Prostate gland (tissue), 2 donors: ENCODE results near the gene DIPK1A. TPM values are rescaled to one million over a fixed set of nuclear protein-coding genes. Genes with fewer than 3 reads are reported as not detected.

ENCODE experiments used
- DNase-seq: peaks from one replicate; pipeline ENCODE4 v3.0.0-alpha.2; 2019; ENCODE audit warnings: low spot score
- H3K27ac ChIP-seq, 2 donors: fragments of 200-600 bp; sonication (generic); 2 replicates each; pipeline ENCODE4 v1.5.1; 2017 to 2019
- H3K27me3 ChIP-seq: fragments of 200-600 bp; sonication (generic); replicated peaks from 2 replicates; pipeline ENCODE4 v1.5.1; 2019; ENCODE audit not compliant: insufficient read depth
- H3K36me3 ChIP-seq, 2 donors: fragments of 200-600 bp; sonication (generic); 1 replicate in 1 of 2; 2 replicates in 1 of 2; pipeline versions ENCODE4 v1.5.1 to v1.8.1; 2017 to 2019
- H3K4me1 ChIP-seq: fragments of 200-600 bp; sonication (generic); replicated peaks from 2 replicates; pipeline ENCODE4 v1.5.1; 2019
- H3K4me3 ChIP-seq, 2 donors: fragments of 200-600 bp; sonication (generic); 2 replicates each; pipeline ENCODE4 v1.5.1; 2017 to 2019
- H3K9me3 ChIP-seq: fragments of 200-600 bp; sonication (generic); 2 replicates; pipeline ENCODE4 v1.5.1; 2017
- POLR2A ChIP-seq: fragments of 450-650 bp; IDR thresholded peaks from one replicate; pipeline ENCODE4 v1.6.1; 2016; ENCODE audit warnings: antibody characterized with exemption, mild to moderate bottlenecking
- POLR2AphosphoS5 ChIP-seq: sonication (generic); formaldehyde crosslinking; IDR thresholded peaks from one replicate; pipeline ENCODE4 v1.6.1; 2017; ENCODE audit warnings: antibody characterized with exemption
- WGBS: methylation state at CpG from one replicate; pipeline ENCODE4 v1.1.5; 2018; 5-methylcytosine and 5-hydroxymethylcytosine counted together
- intact Hi-C: fragments of 100-400 bp; cut with DNase I; formaldehyde crosslinking; loops from one replicate; pipeline ENCODE4 v1.14.2; 2022
- total RNA-seq, 2 donors: library from RNA; depleted of rRNA; stranded (reverse); fragments of >200 nt; gene quantifications; one replicate each; pipeline ENCODE4 v1.1.0, GENCODE V29; 2016
- TF ChIP-seq, protein P1 (sequence below), 4 experiments: fragments of 200-600 bp in 2 of 4; fragments of 450-650 bp in 2 of 4; sonication (generic) in 2 of 4; IDR thresholded peaks; 1 replicate in 3 of 4; 2 replicates in 1 of 4; pipeline ENCODE4 v1.5.1; 2016 to 2019; ENCODE audit warnings: antibody characterized with exemption in 4 of 4, mild to moderate bottlenecking in 2 of 4, moderate library complexity in 2 of 4

DIPK1A gene
- total RNA-seq, 2 donors from 2014 or later = 9.2 to 22.2 TPM

DNA sequence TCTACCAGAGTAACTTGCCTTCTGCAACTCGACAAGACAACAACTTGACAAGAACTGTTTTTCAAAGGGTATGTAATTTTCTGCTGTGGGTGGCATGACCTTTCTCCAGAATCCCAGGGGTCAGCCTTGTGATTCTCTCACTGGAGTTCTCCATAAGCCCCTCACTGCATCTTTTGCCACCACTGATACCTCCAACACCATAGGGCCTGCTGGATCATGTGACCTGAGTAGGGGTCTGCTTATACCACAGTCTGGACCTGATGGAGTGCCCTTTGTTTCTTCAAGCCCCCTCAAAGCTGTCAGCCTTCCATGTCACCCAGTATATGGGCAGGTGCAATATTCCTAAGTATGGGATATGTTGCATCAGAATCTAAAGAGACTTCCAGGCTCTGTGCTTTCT lies 31.6 kb upstream of the DIPK1A start:
- TF ChIP-seq, protein P1, sequence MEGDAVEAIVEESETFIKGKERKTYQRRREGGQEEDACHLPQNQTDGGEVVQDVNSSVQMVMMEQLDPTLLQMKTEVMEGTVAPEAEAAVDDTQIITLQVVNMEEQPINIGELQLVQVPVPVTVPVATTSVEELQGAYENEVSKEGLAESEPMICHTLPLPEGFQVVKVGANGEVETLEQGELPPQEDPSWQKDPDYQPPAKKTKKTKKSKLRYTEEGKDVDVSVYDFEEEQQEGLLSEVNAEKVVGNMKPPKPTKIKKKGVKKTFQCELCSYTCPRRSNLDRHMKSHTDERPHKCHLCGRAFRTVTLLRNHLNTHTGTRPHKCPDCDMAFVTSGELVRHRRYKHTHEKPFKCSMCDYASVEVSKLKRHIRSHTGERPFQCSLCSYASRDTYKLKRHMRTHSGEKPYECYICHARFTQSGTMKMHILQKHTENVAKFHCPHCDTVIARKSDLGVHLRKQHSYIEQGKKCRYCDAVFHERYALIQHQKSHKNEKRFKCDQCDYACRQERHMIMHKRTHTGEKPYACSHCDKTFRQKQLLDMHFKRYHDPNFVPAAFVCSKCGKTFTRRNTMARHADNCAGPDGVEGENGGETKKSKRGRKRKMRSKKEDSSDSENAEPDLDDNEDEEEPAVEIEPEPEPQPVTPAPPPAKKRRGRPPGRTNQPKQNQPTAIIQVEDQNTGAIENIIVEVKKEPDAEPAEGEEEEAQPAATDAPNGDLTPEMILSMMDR (IDR thresholded peaks at IDR 0.05) = no peak
- TF ChIP-seq POLR2A (no peak), POLR2AphosphoS5 (no peak)
- WGBS = 95% methylated on average over 1 of the region's 1 CpG

GRCh38 chr1:92992054-92992453 lies 30.8 kb upstream of the DIPK1A start:
- no peaks in the 10 kb centered on the region for H3K9me3 ChIP-seq
- intact Hi-C loops = no loop called here
- no peaks in the 10 kb centered on the region for H3K36me3 ChIP-seq
- TF ChIP-seq POLR2A = no peak
- no peak for TF ChIP-seq POLR2AphosphoS5
- TF ChIP-seq, protein P1 (IDR thresholded peaks at IDR 0.05) = no peak
- no peaks in the 10 kb centered on the region for H3K27me3 ChIP-seq
- H3K27ac ChIP-seq = no peak overlapping the region
- no peak for DNase-seq
- H3K4me3 ChIP-seq = no peak overlapping the region
- H3K4me1 ChIP-seq = no peaks in the 10 kb centered on the region

More for the DNA sequence above, 31.6 kb upstream of the DIPK1A start:
- no peak overlapping the region for H3K4me3 ChIP-seq
- no peaks in the 10 kb centered on the region for H3K36me3 ChIP-seq
- DNase-seq = no peak
- H3K4me1 ChIP-seq = no peaks in the 10 kb centered on the region
- no peak overlapping the region for H3K27ac ChIP-seq
- no peaks in the 10 kb centered on the region for H3K9me3 ChIP-seq
- no peaks in the 10 kb centered on the region for H3K27me3 ChIP-seq
- intact Hi-C loops = no loop called here

- Histone ChIP-seq H3K27ac (no peak overlapping the region), H3K36me3 (no peaks in the 10 kb centered on the region), H3K4me3 (no peak overlapping the region), H3K9me3 (no peaks in the 10 kb centered on the region), H3K4me1 (no peaks in the 10 kb centered on the region), H3K27me3 (no peaks in the 10 kb centered on the region)
- TF ChIP-seq POLR2A = no peak
- TF ChIP-seq, protein P1 (IDR thresholded peaks at IDR 0.05) = no peak
- no peak for TF ChIP-seq POLR2AphosphoS5
- WGBS = 29% methylated on average over 1 of the region's 1 CpG
- DNase-seq = no peak
- intact Hi-C loops = no loop called here
Measured at GRCh38 chr1:92990828-92991227, 29.6 kb upstream of the DIPK1A start.

- 91% methylated on average over 6 of the region's 6 CpGs for WGBS
- Histone ChIP-seq H3K27me3 (no peaks in the 10 kb centered on the region), H3K36me3 (no peaks in the 10 kb centered on the region), H3K4me3 (no peak overlapping the region), H3K9me3 (no peaks in the 10 kb centered on the region), H3K4me1 (no peaks in the 10 kb centered on the region), H3K27ac (no peak overlapping the region)
- no peak for DNase-seq
- TF ChIP-seq POLR2A (no peak), POLR2AphosphoS5 (no peak)
- TF ChIP-seq, protein P1 (IDR thresholded peaks at IDR 0.05) = no peak
- intact Hi-C loops = no loop called here
Measured at GRCh38 chr1:92989936-92990583, 28.8 kb upstream of the DIPK1A start.

DNA sequence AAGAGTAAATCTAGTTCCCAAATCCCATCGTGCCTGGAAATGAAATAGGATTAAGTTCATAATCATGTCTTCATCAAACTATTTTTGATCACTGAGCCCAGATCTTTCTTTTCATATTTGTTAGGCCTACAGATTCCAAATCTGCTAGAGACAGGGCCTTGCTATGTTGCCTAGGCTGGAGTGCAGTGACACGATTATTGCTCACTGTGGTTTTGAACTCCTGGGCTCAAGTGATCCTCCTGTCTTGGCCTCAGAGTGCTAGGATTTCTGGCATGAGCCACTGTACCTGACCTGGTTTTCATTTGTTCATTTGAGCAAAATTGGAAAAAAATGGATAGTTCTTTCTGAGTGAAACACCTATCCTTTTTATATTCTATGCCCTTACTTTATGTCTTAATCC lies 28.0 kb upstream of the DIPK1A start:
- TF ChIP-seq POLR2AphosphoS5 (no peak), POLR2A (no peak)
- TF ChIP-seq, protein P1 (IDR thresholded peaks at IDR 0.05) = no peak
- DNase-seq = no peak
- Histone ChIP-seq H3K27me3 (no peaks in the 10 kb centered on the region), H3K4me1 (no peaks in the 10 kb centered on the region), H3K4me3 (no peak overlapping the region), H3K36me3 (no peaks in the 10 kb centered on the region), H3K27ac (no peak overlapping the region), H3K9me3 (no peaks in the 10 kb centered on the region)
- intact Hi-C loops = no loop called here
- 94% methylated on average over 2 of the region's 2 CpGs for WGBS
